8988T (cell line): ENCODE data around the gene SP140L.
A peak's percentile ranks its signal among the peaks of the same experiment; 100 is the strongest.
"Not testable (repeated sequence)": the region's sequence is repeated elsewhere in the genome, so short reads cannot be mapped to it uniquely, and the experiment has no call there.

Experiments used
- DNase-seq: peaks from one replicate; pipeline ENCODE4 v3.0.0; 2011

Gene SP140L

DNA sequence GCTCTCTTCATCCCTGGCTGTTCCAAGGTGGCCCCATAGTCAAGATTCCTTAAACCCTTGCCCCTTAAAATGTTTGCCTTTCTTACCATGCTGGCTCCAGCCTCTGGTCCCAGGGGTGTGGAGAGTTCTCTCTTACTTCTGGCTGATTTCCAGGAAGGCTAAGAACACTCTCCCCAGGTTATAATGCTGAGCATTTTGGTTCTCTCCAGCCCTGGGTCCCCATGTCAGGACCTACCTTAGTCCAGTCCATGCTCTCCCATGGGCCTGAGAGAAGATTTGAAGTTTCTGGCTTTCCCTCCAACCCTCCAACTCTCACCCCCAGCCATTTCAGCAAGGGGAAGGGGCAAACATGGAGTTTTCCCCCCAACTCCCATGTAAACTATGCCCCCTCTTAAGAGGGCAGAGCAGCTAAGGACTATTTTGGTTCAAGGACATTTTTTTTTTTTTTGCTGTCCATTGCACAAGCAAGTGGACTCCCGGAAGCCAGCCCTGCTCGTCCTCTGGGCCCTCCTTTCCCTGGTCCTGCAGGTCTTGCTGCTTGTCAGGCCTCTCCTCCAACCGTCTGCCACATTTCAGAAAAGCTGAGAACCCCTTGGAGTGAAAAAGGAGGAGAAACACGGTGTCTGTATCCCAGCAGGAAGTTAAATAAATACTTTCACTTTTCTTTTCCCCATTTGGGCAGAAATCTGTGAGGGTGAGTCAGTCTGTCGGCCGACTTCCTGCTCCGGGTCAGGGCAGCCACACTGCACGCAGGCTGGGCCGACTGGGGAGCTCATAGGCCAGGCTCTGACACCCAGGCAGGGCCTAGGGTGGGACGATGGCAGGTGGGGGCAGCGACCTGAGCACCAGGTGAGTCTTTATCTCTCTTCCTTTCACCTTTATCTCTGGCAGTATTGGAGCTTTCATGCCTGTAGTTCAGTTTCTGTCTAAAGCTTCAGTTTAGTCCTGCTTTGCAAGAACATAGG, at the start of gene SP140L:
SP140L (plus strand) TSS at position 741 of the 965 bp plus-strand sequence; CDS start at position 818, 77 bp downstream.
- peak; percentile 58 for DNase-seq

DNA sequence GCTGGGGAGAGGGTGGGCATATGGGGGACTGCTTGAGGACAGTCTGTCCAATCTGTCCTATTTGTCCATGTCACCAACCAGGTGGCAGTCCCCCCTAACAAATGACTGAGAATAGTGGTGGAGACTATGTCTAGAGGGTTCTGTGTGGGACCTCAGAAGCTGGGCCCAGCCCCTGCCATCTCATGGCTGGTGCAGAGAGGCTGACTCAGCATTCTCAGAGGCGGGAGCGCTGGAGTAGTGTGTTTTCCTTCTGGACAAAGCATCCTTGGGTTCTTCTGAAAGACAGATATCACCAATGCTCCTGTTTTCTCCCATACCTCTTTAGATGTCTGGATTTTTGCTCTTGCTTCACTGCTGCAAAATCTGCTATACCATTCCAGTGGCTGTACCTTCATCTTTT, 44.1 kb upstream of the SP140L start:
- no peak for DNase-seq

DNA sequence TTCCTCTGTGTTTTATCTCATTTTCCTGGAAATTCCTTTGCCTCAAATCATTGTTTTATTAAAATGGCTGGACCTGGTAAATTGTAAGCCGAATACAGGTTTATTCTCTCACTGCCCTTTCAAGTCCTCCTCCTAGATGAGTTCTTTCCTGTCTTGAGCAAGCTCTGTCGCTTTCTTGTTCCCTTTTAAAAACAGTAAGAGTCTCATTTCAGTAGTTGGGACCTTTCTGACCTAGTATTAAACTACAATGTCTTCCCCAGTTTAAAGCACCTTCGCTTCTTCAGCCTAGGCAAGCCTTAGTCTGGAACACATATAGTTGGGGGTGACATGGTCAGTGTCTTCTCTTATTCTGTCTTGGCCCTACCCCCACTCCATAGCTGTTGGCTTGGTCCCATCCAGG, 40.9 kb upstream of the SP140L start:
- no peak for DNase-seq

DNA sequence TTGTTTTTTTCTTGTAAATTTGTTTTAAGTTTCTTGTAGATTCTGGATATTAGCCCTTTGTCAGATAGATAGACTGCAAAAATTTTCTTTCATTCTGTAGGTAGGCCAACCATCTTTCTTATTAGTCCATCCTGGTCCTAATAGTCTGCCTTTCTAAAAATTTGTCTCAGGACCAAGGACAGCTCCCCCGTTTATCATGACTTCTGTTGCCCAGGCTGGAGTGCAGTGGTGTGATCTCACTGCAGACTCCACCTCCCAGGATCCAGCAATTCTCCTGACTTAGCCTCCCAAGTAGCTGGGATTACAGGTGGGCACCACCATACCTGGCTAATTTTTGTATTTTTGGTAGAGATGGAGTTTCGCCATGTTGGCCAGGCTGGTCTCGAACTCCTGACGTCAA, 37.7 kb upstream of the SP140L start:
- DNase-seq = not testable (repeated sequence)

DNA sequence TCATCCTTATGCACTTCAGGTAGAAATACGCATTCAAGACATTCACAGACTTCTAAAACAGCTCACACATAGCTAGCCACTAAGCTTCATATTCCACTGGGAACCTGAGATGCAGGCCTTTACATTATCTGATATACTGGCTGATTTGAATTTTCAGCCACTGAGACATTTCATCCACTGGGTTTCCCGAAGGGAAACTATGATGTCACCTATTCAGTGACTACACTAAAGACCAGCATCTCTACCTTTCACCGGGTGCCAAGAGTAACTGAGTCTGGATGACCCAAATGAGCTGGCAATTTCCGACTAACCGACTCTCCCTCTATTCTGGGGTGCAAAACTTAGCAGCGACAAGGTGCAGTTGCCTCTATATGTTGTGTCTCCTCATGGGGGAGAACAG, 31.8 kb upstream of the SP140L start:
- no peak for DNase-seq

DNA sequence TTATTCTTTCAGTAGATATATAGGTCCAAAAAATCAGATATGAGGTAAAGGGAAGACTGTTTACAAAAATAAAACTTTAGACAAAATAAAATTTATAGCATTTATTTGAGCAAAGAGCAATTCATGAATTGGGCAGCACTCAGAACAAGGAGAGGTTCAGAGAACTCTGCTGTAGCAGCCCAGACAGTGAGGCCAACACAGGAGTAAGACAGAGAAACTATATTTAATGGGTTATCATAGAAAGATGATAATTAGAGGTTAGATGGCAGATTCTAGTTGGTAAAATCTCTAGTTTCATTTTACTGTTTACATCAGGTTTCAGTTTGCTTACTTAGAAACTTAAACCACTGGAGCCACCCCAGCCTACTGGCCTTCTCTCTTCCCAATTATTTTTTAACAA, 30.1 kb upstream of the SP140L start:
- no peak for DNase-seq

DNA sequence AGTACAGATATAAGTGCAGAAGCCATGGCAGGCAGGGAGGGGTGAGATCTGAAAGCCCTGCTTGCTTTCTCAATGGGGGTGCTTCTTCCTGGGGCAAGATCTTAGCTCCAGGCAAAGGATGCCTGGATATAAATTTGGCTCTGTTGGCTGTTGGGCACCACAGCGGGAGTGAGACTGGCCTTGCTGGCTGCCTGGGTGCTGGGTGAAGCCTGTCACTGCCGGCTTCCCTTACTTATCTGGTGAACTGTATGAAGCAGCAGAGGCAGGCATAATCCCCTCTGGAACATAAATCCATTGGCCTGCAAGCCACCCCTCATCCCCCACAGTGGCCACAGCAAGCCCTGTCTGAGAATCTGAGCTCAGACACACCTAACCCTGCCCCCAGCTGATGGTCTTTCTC, 27.4 kb upstream of the SP140L start:
- no peak for DNase-seq

DNA sequence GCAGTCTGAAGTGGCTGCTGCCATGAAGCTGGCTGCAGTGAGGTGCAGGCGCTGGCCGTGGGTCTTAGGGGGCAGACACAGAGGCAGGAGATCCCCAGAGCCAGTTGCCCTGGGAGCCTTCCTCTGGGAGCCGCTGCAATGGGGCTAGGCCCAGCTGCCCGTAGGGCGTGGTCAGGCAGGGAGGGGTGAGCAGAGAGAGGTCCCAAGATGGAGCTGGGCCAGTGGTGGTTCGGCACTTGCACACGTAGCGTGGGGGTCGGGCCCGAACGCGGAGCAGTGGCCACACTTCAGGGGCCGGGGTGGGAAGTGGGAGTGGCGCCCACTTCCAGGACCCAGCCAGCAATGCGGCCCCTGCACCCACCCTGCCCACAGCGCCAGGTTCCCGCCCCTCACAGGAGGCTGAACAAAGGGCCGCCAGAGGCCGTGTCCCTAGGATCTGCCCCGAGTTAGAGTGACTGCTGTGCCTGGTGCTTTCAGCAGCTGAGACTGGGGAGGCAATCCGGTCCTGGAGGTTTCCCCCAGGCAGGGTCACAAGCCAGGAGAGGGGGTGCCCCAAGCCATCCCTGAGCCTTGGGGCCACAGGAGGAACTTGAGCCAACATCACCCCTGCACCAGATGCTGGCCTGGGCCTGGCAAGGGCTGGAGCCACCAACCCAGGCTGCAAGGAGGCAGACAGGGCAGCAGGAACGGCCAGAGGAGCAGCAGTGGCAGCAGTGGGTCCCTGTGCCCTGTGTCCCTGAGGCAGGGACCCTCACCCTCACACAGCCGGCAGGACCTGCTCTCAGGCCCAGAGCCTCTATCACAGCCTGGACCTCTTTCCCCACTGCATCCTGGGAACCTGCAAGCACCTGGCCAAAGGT, 21.3 kb upstream of the SP140L start:
- DNase-seq = no peak

DNA sequence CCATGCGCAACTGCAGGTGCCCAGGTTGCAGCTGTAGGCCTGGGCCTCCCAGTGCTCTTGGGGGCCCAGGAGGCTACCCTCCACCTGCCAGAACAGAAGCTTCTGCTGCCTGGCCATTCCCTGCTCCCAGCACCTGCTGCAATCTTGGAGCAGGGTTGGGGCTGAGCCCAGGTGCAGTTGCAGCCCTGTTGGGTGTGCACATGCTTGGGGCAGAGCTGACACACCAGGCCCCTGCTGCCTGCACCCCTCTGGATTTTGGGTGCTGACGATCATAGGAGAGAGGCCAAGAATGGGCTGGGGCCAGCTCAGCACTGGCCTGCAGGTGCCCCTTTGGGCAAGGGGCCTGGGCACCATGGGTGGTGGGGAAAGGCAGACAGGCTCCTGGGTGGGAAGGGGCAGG, 20.5 kb upstream of the SP140L start:
- no peak for DNase-seq

DNA sequence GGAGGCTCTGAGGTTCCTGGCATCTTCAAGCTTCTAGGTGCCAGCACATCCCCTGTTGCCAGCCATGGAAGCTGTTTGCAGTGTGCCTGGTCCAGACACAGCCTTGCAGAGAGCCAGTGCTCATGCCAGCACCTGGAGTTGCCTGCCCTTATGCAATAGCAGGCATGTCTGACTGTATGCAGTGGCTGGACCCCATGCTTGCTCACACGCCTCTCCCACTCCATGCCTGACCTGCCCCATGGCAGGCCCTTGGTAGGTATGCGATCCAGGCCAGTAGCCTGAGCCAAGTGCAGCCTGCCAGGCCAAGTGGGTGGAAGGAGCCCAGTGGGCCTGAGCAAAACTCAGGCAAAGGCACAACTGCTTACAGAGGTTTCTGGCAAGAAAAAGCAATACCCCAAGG, 19.5 kb upstream of the SP140L start:
- no peak for DNase-seq

DNA sequence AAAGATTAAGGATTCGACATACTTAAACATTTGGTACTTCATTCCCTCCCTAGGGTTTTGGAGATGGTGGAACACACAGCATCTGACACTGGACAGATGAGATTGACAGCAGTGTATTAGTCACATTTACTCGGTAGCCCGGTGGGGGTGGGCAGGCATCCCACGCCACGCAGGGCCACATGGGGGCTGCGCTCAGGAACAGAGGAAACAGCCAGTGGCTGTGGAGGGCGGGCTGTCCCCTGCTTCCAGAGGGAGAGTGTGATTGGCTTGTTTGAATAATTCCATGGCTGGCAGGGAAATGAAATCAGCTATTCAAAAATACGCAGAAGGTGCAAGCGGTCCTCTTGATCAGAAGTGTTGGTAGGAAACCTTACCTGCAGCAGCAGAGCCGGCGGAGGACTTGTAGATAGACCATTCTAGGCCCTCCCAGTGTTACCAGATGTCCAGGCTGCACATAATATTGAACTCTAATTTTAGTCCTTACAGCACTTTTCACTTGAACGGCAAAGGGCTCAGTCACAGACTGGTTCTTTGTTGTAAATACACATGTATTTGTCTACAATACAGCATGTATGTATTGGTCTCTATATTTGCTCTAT, 18.5 kb upstream of the SP140L start:
- DNase-seq = no peak

DNA sequence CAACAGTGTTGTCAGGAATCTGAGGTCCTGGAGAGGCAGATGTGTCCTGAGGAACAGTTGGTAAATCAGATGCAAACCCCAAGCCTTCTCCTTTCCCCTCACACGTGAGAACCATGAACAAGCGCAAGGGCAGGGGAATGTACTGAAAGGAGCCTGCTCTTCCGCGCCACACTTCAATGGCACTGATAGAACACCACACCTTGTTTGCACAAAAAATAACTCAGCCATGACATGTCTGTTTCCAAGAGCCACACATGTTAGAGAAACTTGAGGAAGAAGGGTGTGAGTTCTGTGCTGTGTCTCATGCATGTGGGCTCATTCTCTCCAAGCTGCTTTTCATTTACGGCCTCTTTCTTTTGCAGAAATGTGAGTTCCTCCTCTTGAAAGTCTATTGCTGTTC, 16.2 kb upstream of the SP140L start:
- not testable (repeated sequence) for DNase-seq

DNA sequence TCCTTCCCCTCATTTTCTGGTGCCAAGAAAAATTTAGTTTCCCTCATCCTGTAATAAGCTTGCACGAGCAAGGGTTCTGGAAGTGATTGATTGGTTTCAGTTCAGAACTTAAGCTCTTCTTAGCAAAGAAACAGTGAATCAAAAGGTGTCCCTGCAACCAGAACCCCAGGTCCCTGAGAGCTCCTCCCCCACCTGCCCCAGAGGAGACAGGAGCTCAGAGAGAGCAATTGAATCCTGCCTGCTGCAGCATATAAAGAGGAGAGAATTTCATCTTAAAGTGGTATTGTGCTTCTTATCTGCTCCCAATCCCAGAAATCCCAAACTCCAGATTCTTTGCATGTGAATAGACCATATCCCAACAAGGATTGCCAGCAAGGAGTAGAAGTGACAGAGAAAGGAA, 15.4 kb upstream of the SP140L start:
- not testable (repeated sequence) for DNase-seq

DNA sequence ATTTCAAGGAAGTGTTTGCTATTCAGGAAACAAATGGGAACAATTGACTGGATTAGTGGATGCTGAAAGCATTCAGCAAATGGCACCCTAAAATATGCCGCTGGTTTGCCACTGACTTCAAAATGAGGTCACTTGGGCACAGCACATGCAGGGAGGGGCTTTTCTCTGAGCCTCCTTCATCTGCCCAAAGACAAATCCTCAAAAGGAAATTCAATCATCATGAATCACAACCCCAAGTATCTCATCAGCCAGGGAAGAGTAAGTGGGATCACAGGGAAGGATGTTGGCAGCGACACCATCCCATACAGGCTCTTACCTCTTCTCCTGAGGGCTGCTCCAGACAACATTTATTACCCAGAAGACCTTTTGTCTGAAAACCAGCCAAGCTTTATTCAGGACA, 14.4 kb upstream of the SP140L start:
- DNase-seq = no peak

DNA sequence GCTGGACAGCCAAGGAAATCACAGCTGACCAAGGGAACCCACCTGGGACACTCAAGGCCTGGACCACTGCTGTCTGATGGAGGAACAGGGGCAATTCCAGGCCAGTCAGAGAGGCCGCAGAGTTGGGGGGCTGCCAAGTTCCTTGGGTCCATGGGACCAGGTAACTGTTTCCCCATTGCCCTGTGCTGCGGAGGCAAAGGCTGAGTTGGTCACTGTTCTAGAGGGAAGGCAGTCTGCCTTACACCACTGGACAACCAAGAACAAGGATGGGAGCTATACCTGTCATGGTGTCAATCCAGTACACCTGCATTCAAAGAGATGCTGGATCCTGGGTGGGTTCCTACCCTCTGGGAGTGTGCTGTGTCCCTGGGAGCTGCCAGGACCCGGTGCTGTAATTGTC, 9.6 kb upstream of the SP140L start:
- DNase-seq = no peak

DNA sequence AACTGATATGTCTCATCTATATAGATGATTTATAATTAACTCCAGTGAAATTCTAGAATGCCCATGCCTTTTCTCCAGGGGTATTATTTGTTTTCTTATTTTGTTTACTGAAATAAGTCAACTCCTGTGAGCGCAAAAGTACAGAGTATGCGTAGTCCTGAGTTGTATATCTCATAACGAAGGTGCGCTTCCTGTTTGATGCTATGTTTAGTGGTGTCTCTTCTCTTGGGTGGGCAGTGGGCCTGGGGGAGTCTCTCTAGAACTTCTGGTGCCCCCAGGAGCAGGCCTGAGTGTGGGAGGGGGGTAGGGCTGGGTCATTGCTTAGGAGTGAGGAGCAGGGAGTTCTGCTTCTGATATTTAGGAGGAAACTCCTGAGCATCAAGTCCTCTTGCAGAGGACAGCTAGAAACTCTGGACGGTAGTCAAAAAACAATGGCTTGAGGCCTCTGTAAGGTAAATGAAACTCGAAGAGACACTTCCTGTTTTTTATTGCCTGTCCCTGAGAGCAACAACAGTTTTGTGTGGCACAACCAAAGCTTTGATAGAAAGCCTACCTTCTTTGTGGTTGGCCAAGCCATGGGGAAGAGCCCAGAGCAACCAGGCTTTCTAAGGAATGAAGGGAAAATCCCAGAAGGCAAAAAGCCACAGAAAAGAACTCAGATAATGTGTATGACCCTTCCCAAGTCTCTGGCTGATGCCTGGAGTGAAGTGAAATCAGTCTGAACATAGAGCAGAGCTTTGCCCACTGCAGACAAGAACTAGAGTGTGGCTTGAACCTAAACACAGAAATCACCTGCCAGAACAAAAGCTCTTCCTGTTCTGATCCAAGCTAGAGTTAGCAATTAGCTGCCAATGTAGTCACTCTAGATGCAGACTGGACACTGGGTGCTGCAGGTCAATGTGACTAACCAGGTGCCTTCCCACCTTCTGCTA, 8.5 kb upstream of the SP140L start:
- no peak for DNase-seq

DNA sequence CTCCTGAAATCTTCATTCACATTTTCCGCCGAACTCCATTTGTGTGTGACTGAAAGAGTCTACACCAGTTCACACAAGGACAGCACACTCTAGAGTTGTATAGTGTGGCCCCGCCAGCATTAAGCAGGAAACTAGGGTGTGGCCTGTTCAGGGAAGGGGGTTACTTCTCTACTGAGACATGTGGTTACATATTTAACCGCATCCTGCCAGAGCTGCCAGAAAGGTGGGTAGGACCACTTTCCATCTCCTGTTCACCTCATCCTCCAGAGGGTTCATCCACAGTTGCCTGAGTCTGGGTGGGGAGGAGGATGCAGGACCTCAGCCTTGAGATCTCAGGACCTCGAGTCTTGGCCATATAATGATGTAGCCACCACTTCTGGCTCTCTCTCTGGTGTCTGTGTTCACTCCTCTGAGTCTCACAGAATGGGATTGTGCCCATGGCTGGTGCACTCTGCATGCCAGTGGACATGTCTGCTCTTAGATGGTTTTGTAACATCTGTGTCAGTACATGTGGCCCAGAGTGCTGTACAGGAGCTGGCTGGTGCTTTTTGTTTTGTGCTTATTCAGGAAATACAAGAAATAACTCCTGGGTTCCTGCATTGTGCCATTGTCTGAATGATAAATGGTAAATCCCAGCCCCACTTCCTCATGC, 7.7 kb upstream of the SP140L start:
- DNase-seq = no peak

DNA sequence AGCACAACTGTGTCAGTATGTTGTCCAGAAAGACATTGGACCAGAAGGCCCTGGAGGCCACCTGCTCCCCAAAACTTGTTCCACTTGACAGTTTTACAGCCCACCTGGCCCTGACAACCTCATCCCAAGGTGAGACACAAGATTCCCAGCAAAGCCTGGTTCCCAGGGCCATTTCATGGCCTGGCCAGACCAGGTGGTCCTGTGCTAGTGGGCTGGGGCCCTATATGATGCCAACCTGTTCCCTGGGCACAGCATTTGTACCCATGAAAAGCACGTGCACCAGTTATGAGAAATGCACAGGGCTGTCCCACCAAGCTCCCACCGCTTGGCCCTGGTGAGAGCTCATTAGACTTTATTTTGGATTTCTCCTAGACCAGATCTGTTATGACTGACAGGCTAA, 6.0 kb upstream of the SP140L start:
- no peak for DNase-seq

DNA sequence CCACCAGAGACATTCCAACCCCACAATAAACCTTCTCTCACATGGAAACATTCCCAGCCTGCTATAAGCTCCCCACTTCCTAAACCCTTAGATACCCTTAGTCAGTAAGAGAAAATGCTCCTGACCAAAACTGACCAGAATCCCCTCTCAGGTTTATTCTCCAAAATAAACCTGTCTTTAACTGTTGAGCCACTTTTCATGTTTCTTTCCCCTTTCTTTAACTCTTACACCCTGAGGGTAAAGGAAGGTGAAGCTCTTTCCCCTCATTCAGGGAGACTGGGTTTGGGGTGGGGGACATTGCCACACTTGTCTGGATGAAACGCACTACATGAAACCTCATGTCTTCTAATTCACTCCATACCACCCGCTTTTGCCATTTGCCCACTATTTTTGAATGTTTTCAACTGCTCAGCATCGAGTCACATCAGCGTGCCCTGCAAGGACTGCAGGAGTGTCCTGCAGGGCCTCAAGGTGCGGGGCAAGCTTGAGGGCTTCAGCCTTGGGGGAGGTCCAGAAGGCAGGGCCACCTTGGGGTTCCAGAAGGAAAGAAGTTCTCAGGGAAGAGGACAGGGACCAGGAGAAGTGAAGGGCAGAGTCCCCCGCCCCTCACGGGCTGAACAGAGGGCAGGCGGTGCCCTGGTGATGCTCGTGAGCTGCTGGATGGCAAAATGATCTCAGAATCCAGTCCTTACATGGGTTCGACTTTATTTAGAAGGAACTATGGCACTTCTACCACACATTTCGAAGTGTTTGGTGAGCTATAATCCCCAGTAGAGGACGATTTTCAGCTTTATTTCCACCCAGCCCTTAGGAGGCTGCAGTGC, 4.2 kb upstream of the SP140L start:
- no peak for DNase-seq

DNA sequence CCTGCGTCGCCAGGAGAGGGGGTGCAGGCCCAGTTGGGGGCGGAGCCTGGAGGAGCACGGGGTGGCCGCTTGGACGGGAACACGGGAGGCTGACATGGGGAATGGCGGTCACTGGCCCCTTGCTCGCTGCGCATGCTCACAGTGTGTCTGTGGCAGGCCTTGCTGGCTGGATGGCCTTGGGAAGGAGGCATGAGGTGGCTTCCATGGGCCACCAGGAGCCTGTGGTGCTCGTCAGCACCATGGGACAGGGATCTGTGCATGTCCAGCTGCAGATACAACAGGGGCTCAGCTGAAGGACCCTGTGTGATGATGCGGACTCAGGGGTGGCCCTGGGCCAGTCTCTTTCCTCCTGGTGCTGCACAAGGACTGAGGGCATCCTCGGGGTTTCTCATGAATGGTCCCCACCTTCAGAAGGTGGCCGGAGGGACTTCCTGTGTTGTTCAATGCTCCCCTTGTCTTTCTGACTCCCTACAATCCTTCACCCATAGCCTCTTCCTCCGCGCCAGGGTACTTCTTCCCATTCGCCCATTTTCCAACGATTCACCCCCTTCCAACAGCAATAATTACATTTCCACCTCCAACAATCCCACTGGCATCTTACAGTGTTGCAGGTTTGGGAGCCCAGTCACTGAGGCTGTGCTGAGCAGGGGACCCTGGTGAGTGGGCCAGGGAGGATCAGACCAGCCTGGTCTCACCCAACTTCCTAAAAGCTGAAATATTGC, 3.4 kb upstream of the SP140L start:
- DNase-seq = no peak
